Sigmoid colon (tissue), 7 donors: ENCODE results near the gene ISYNA1. TPM values are rescaled to one million over a fixed set of nuclear protein-coding genes. Genes with fewer than 3 reads are reported as not detected.

Experiments used
- DNase-seq: peaks from one replicate; pipeline ENCODE4 v3.0.0-alpha.2; 2019
- H3K27ac ChIP-seq, 4 donors: fragments of 200-600 bp; sonication (generic); one replicate each; pipeline ENCODE4 v1.5.1; 2016 to 2019; ENCODE audit warnings: mild to moderate bottlenecking in 1 of 4
- H3K27me3 ChIP-seq, 3 donors: fragments of 200-600 bp; sonication (generic); one replicate each; pipeline ENCODE4 v1.5.1; 2019; ENCODE audit warnings: mild to moderate bottlenecking in 1 of 3
- H3K36me3 ChIP-seq, 4 donors: fragments of 200-600 bp; sonication (generic); one replicate each; pipeline ENCODE4 v1.5.1; 2016 to 2019
- H3K4me1 ChIP-seq, 4 donors: fragments of 200-600 bp; sonication (generic); one replicate each; pipeline ENCODE4 v1.5.1; 2017 to 2019
- H3K4me3 ChIP-seq, 4 donors: fragments of 200-600 bp; sonication (generic); one replicate each; pipeline ENCODE4 v1.5.1; 2017 to 2019; ENCODE audit warnings: mild to moderate bottlenecking in 2 of 4, moderate library complexity in 1 of 4
- H3K9me3 ChIP-seq, 4 donors: fragments of 200-600 bp in 3 of 4; sonication (generic) in 3 of 4; one replicate each; pipeline versions ENCODE4 v1.5.1 to v1.6.1; 2013 to 2019
- CTCF ChIP-seq, 4 experiments: fragments of 450-650 bp in 3 of 4; fragments of 200-600 bp in 1 of 4; IDR thresholded peaks; one replicate each; pipeline ENCODE4 v1.5.1; 2016 to 2019; ENCODE audit warnings: antibody characterized with exemption in 4 of 4, mild to moderate bottlenecking in 3 of 4, moderate library complexity in 2 of 4
- EP300 ChIP-seq, 4 donors: sonication (generic); formaldehyde crosslinking; IDR thresholded peaks; one replicate each; pipeline ENCODE4 v1.6.1; 2017; ENCODE audit warnings: antibody characterized with exemption in 4 of 4
- POLR2A ChIP-seq, 2 donors: fragments of 450-650 bp; IDR thresholded peaks; one replicate each; pipeline ENCODE4 v1.6.1; 2016; ENCODE audit warnings: antibody characterized with exemption in 2 of 2, mild to moderate bottlenecking in 2 of 2, moderate library complexity in 2 of 2
- POLR2AphosphoS5 ChIP-seq, 4 donors: sonication (generic); formaldehyde crosslinking; IDR thresholded peaks; one replicate each; pipeline ENCODE4 v1.6.1; 2017; ENCODE audit warnings: antibody characterized with exemption in 4 of 4
- WGBS, 2 donors: extraction: QIAGEN DNeasy Blood & Tissue Kit; methylation state at CpG; one replicate each; pipeline ENCODE4 v1.1.7; 2013; 5-methylcytosine and 5-hydroxymethylcytosine counted together
- intact Hi-C: fragments of 100-400 bp; cut with DNase I; formaldehyde crosslinking; loops from one replicate; pipeline ENCODE4 v1.15.1; 2023
- polyA plus RNA-seq, 3 donors: library from polyadenylated mRNA; stranded (reverse); fragments of 200-250 nt; gene quantifications; one replicate each; pipeline ENCODE4 v1.2.3, GENCODE V29; 2013
- total RNA-seq, 4 donors: library from RNA; depleted of rRNA; stranded (reverse); fragments of >200 nt; gene quantifications; one replicate each; pipeline ENCODE4 v1.1.0, GENCODE V29; 2016
- donor health status: healthy with polysubstance abuse.
- donor health status: Bipolar disorder and iron deficiency.
- donor health status: healthy.

ISYNA1 gene
- total and polyA plus RNA-seq, 7 donors = 3.7 to 18.7 (median 10.2) TPM

GRCh38 chr19:18397242-18398202, 40.4 kb downstream of the ISYNA1 start, which contains the start of gene LRRC25:
Gene LRRC25, minus strand, starts transcription at chr19:18397622. Its CDS starts 659 bp downstream, at chr19:18396963.
- Histone ChIP-seq H3K27me3 (peaks cover 10 to 25% (median 19%) of the 10 kb centered on the region in 3 donors), H3K9me3 (no peaks in the 10 kb centered on the region), H3K4me1 (peaks cover 0 to 10% (median 0%) of the 10 kb centered on the region in 4 donors), H3K4me3 (peak within 1 kb of the TSS in 3 of 4 donors; percentile 7 to 42 (median 34)), H3K27ac (peak within 1 kb of the TSS in 2 of 4 donors; percentile 18 to 30), H3K36me3 (no peaks in the 10 kb centered on the region)
- peak; percentile 77 for DNase-seq
- TF ChIP-seq POLR2AphosphoS5 (IDR thresholded peaks at IDR 0.05) = peak in 3 of 4 donors; percentile 19 to 49 (median 43)
- TF ChIP-seq POLR2A (IDR thresholded peaks at IDR 0.05) = no peak
- 11 to 13% methylated on average over 33 of the region's 33 CpGs for WGBS, 2 donors
- intact Hi-C loops = no loop called here

GRCh38 chr19:18396471-18397241, 41.3 kb downstream of the ISYNA1 start:
- Histone ChIP-seq H3K4me3 (peak overlapping the region in 3 of 4 donors; percentile 7 to 42 (median 34)), H3K36me3 (no peaks in the 10 kb centered on the region), H3K9me3 (no peaks in the 10 kb centered on the region), H3K27ac (peak overlapping the region in 1 of 4 donors; percentile 7), H3K4me1 (peaks cover 0 to 10% (median 0%) of the 10 kb centered on the region in 4 donors), H3K27me3 (peaks cover 10 to 25% (median 19%) of the 10 kb centered on the region in 3 donors)
- 49 to 71% methylated on average over 37 of the region's 37 CpGs for WGBS, 2 donors
- DNase-seq = no peak
- no peak for TF ChIP-seq CTCF (IDR thresholded peaks at IDR 0.05)
- TF ChIP-seq POLR2AphosphoS5 (IDR thresholded peaks at IDR 0.05) = no peak
- TF ChIP-seq EP300 (IDR thresholded peaks at IDR 0.05) = no peak
- TF ChIP-seq POLR2A (IDR thresholded peaks at IDR 0.05) = no peak
- intact Hi-C loops = no loop called here

- Histone ChIP-seq H3K4me3 (peak overlapping the region in 2 of 4 donors; percentile 5 to 17), H3K4me1 (peaks cover 0 to 10% (median under 1%) of the 10 kb centered on the region in 4 donors), H3K27ac (peak overlapping the region in 1 of 4 donors; percentile 21), H3K36me3 (no peaks in the 10 kb centered on the region), H3K27me3 (peaks cover 10 to 25% (median 19%) of the 10 kb centered on the region in 3 donors), H3K9me3 (peaks cover 0 to 5% (median 0%) of the 10 kb centered on the region in 4 donors)
- 70 to 87% methylated on average over 7 of the region's 7 CpGs for WGBS, 2 donors
- TF ChIP-seq EP300 (IDR thresholded peaks at IDR 0.05) (no peak), POLR2AphosphoS5 (IDR thresholded peaks at IDR 0.05) (no peak), CTCF (IDR thresholded peaks at IDR 0.05) (no peak), POLR2A (IDR thresholded peaks at IDR 0.05) (no peak)
- intact Hi-C loops = no loop called here
- no peak for DNase-seq
Measured at GRCh38 chr19:18393836-18394235, 44.1 kb downstream of the ISYNA1 start.

GRCh38 chr19:18392926-18393325, 45.0 kb downstream of the ISYNA1 start:
- Histone ChIP-seq H3K27ac (peak overlapping the region in 3 of 4 donors; percentile 12 to 45 (median 16)), H3K4me1 (peaks cover 0 to 17% (median 8%) of the 10 kb centered on the region in 4 donors), H3K9me3 (peaks cover 0 to 5% (median 0%) of the 10 kb centered on the region in 4 donors), H3K4me3 (no peak overlapping the region), H3K36me3 (no peaks in the 10 kb centered on the region), H3K27me3 (peaks cover 10 to 20% (median 19%) of the 10 kb centered on the region in 3 donors)
- 56 to 76% methylated on average over 5 of the region's 5 CpGs for WGBS, 2 donors
- TF ChIP-seq POLR2AphosphoS5 (IDR thresholded peaks at IDR 0.05) = no peak
- no peak for TF ChIP-seq EP300 (IDR thresholded peaks at IDR 0.05)
- TF ChIP-seq POLR2A (IDR thresholded peaks at IDR 0.05) = no peak
- intact Hi-C loops = no loop called here
- DNase-seq = no peak

GRCh38 chr19:18392417-18392816, 45.5 kb downstream of the ISYNA1 start:
- TF ChIP-seq EP300 (IDR thresholded peaks at IDR 0.05) (no peak), CTCF (IDR thresholded peaks at IDR 0.05) (no peak), POLR2A (IDR thresholded peaks at IDR 0.05) (no peak), POLR2AphosphoS5 (IDR thresholded peaks at IDR 0.05) (no peak)
- 13 to 35% methylated on average over 11 of the region's 11 CpGs for WGBS, 2 donors
- Histone ChIP-seq H3K4me1 (peaks cover 0 to 16% (median 10%) of the 10 kb centered on the region in 4 donors), H3K9me3 (peaks cover 0 to 5% (median 0%) of the 10 kb centered on the region in 4 donors), H3K4me3 (no peak overlapping the region), H3K27me3 (peaks cover 10 to 17% (median 15%) of the 10 kb centered on the region in 3 donors), H3K27ac (peak overlapping the region in 1 of 4 donors; percentile 45), H3K36me3 (no peaks in the 10 kb centered on the region)
- intact Hi-C loops = no loop called here
- DNase-seq = peak; percentile 76
